Thymus (tissue), 11 donors: ENCODE measurements around the gene CDON. TPM values are rescaled to one million over a fixed set of nuclear protein-coding genes. Genes with fewer than 3 reads are reported as not detected.
"Not testable (repeated sequence)": the region's sequence is repeated elsewhere in the genome, so short reads cannot be mapped to it uniquely, and the experiment has no call there.

Source experiments
- DNase-seq, 9 donors: peaks; one replicate each; pipeline ENCODE4 v3.0.0-alpha.2; 2013; ENCODE audit warnings: low spot score in 9 of 9, low read depth in 6 of 9, missing footprints in 1 of 9
- H3K27ac ChIP-seq, 2 donors: one replicate each; pipeline ENCODE4 v1.5.1; 2013; ENCODE audit warnings: control low read depth in 1 of 2, low read depth in 1 of 2, low read length in 1 of 2, mild to moderate bottlenecking in 1 of 2, moderate library complexity in 1 of 2
- H3K27me3 ChIP-seq, 2 donors: one replicate each; pipeline ENCODE4 v1.5.1; 2013; ENCODE audit warnings: low read length in 1 of 2; ENCODE audit not compliant: control insufficient read depth in 2 of 2, insufficient read depth in 1 of 2
- H3K36me3 ChIP-seq, 2 donors: one replicate each; pipeline ENCODE4 v1.5.1; 2013; ENCODE audit warnings: low read length in 1 of 2, mild to moderate bottlenecking in 1 of 2, moderate library complexity in 1 of 2; ENCODE audit not compliant: control insufficient read depth in 2 of 2, insufficient read depth in 2 of 2
- H3K4me1 ChIP-seq, 2 donors: one replicate each; pipeline ENCODE4 v1.5.1; 2013; ENCODE audit warnings: low read length in 2 of 2; ENCODE audit not compliant: control insufficient read depth in 2 of 2, insufficient read depth in 2 of 2
- H3K4me3 ChIP-seq, 2 donors: one replicate each; pipeline ENCODE4 v1.5.1; 2013; ENCODE audit warnings: low read length in 2 of 2, control low read depth in 1 of 2, mild to moderate bottlenecking in 1 of 2
- H3K9me3 ChIP-seq, 2 donors: one replicate each; pipeline ENCODE4 v1.5.1; 2013; ENCODE audit warnings: low read length in 1 of 2, mild to moderate bottlenecking in 1 of 2; ENCODE audit not compliant: control insufficient read depth in 2 of 2, insufficient read depth in 1 of 2
- WGBS: extraction: QIAGEN DNeasy Blood & Tissue Kit; methylation state at CpG from one replicate; pipeline ENCODE4 v1.1.7; 2013; 5-methylcytosine and 5-hydroxymethylcytosine counted together
- polyA plus RNA-seq: library from polyadenylated mRNA; stranded (reverse); fragments of 200-250 nt; gene quantifications from one replicate; pipeline ENCODE4 v1.2.3, GENCODE V29; 2013
- total RNA-seq: library from RNA; stranded (reverse); fragments of 120-200 nt; gene quantifications from one replicate; pipeline ENCODE4 v1.2.4, GENCODE V29; 2013
- donor health status: healthy.

CDON gene
- total and polyA plus RNA-seq, 2 donors = 1.4 to 3.9 TPM

GRCh38 chr11:125994509-125994908, 68.2 kb downstream of the CDON start:
- no peaks in the 10 kb centered on the region for H3K9me3 ChIP-seq
- 96% methylated on average over 5 of the region's 5 CpGs for WGBS
- no peaks in the 10 kb centered on the region for H3K4me1 ChIP-seq
- H3K4me3 ChIP-seq = no peak overlapping the region
- DNase-seq = no peak
- no peaks in the 10 kb centered on the region for H3K27me3 ChIP-seq
- H3K27ac ChIP-seq = no peak overlapping the region
- H3K36me3 ChIP-seq = no peaks in the 10 kb centered on the region

- Histone ChIP-seq H3K4me3 (no peak overlapping the region), H3K27me3 (no peaks in the 10 kb centered on the region), H3K9me3 (no peaks in the 10 kb centered on the region), H3K4me1 (no peaks in the 10 kb centered on the region), H3K36me3 (no peaks in the 10 kb centered on the region), H3K27ac (no peak overlapping the region)
- WGBS = 95% methylated on average over 7 of the region's 7 CpGs
- DNase-seq = no peak
Observed at GRCh38 chr11:125992893-125993292, 69.8 kb downstream of the CDON start.

GRCh38 chr11:125990244-125990643, 72.4 kb downstream of the CDON start:
- Histone ChIP-seq H3K27ac (no peak overlapping the region), H3K27me3 (no peaks in the 10 kb centered on the region), H3K9me3 (no peaks in the 10 kb centered on the region), H3K4me3 (no peak overlapping the region), H3K4me1 (no peaks in the 10 kb centered on the region), H3K36me3 (no peaks in the 10 kb centered on the region)
- peak in 1 of 9 donors; percentile 27 for DNase-seq
- WGBS = 93% methylated on average over 3 of the region's 3 CpGs

GRCh38 chr11:125987066-125987641, 75.5 kb downstream of the CDON start:
- 85% methylated on average over 5 of the region's 5 CpGs for WGBS
- DNase-seq = no peak
- Histone ChIP-seq H3K4me3 (no peak overlapping the region), H3K36me3 (no peaks in the 10 kb centered on the region), H3K4me1 (peaks cover 0 to 3% of the 10 kb centered on the region in 2 donors), H3K27me3 (no peaks in the 10 kb centered on the region), H3K9me3 (no peaks in the 10 kb centered on the region), H3K27ac (no peak overlapping the region)

- not testable (repeated sequence) for H3K9me3 ChIP-seq, DNase-seq, H3K4me1 ChIP-seq, H3K36me3 ChIP-seq, H3K27me3 ChIP-seq, H3K27ac ChIP-seq, H3K4me3 ChIP-seq
- WGBS = 97% methylated on average over 6 of the region's 6 CpGs
Observed at GRCh38 chr11:125985956-125986355, 76.7 kb downstream of the CDON start.

GRCh38 chr11:125982348-125982730, 80.3 kb downstream of the CDON start:
- H3K9me3 ChIP-seq = no peaks in the 10 kb centered on the region
- no peaks in the 10 kb centered on the region for H3K36me3 ChIP-seq
- no peaks in the 10 kb centered on the region for H3K27me3 ChIP-seq
- H3K4me1 ChIP-seq = peaks cover 0 to 3% of the 10 kb centered on the region in 2 donors
- 94% methylated on average over 3 of the region's 3 CpGs for WGBS
- no peak for DNase-seq
- no peak overlapping the region for H3K4me3 ChIP-seq
- H3K27ac ChIP-seq = no peak overlapping the region

GRCh38 chr11:125980436-125980835, 82.2 kb downstream of the CDON start:
- Histone ChIP-seq H3K9me3 (no peaks in the 10 kb centered on the region), H3K4me3 (no peak overlapping the region), H3K27me3 (no peaks in the 10 kb centered on the region), H3K4me1 (peaks cover 0 to 3% of the 10 kb centered on the region in 2 donors), H3K27ac (no peak overlapping the region), H3K36me3 (no peaks in the 10 kb centered on the region)
- WGBS = 78% methylated on average over 8 of the region's 8 CpGs
- no peak for DNase-seq

GRCh38 chr11:125979511-125979910, 83.2 kb downstream of the CDON start:
- no peak overlapping the region for H3K4me3 ChIP-seq
- no peaks in the 10 kb centered on the region for H3K27me3 ChIP-seq
- 96% methylated on average over 3 of the region's 3 CpGs for WGBS
- H3K36me3 ChIP-seq = no peaks in the 10 kb centered on the region
- DNase-seq = no peak
- H3K27ac ChIP-seq = no peak overlapping the region
- no peaks in the 10 kb centered on the region for H3K9me3 ChIP-seq
- peaks cover 0 to 3% of the 10 kb centered on the region in 2 donors for H3K4me1 ChIP-seq

GRCh38 chr11:125978778-125979407, 83.8 kb downstream of the CDON start:
- Histone ChIP-seq H3K27ac (no peak overlapping the region), H3K4me3 (no peak overlapping the region), H3K9me3 (no peaks in the 10 kb centered on the region), H3K4me1 (peaks cover 0 to 3% of the 10 kb centered on the region in 2 donors), H3K27me3 (no peaks in the 10 kb centered on the region), H3K36me3 (no peaks in the 10 kb centered on the region)
- 96% methylated on average over 3 of the region's 3 CpGs for WGBS
- no peak for DNase-seq
